ENCODE results near the gene MTG1. TPM values are rescaled to one million over a fixed set of nuclear protein-coding genes. Genes with fewer than 3 reads are reported as not detected.

MTG1 gene
- polyA plus RNA-seq, 1 experiment: 38.1 TPM

GRCh38 chr10:133379152-133379800 lies 14.7 kb upstream of the MTG1 start, which contains the start of gene PAOX:
PAOX (plus strand) TSS chr10:133379262; CDS start chr10:133379317, 55 bp downstream.
- POLR2A ChIA-PET: no interaction called here
- no peaks in the 10 kb centered on the region for H3K27me3 ChIP-seq (ENCODE audit: control insufficient read depth, insufficient read depth, low read length)
- CTCF ChIA-PET: interaction anchor here (0.7 to 1.2 kb wide), 3 partner anchors 9 to 58 kb away, joined by 3 to 5 read pairs (median 3); no protein-coding TSS in a partner anchor
- DNase-seq (ENCODE audit: low read depth): no peak
- peak within 1 kb of the TSS; percentile 88 for H3K4me3 ChIP-seq (ENCODE audit: low read depth, low read length)
- TF ChIP-seq CTCF (IDR thresholded peaks at IDR 0.05; ENCODE audit: insufficient read depth, low read depth, low read length): no peak
- peaks cover 1% of the 10 kb centered on the region; the same call in 1 of the 2 replicates for H3K36me3 ChIP-seq (ENCODE audit: control insufficient read depth, insufficient read depth, low read length)

DNA sequence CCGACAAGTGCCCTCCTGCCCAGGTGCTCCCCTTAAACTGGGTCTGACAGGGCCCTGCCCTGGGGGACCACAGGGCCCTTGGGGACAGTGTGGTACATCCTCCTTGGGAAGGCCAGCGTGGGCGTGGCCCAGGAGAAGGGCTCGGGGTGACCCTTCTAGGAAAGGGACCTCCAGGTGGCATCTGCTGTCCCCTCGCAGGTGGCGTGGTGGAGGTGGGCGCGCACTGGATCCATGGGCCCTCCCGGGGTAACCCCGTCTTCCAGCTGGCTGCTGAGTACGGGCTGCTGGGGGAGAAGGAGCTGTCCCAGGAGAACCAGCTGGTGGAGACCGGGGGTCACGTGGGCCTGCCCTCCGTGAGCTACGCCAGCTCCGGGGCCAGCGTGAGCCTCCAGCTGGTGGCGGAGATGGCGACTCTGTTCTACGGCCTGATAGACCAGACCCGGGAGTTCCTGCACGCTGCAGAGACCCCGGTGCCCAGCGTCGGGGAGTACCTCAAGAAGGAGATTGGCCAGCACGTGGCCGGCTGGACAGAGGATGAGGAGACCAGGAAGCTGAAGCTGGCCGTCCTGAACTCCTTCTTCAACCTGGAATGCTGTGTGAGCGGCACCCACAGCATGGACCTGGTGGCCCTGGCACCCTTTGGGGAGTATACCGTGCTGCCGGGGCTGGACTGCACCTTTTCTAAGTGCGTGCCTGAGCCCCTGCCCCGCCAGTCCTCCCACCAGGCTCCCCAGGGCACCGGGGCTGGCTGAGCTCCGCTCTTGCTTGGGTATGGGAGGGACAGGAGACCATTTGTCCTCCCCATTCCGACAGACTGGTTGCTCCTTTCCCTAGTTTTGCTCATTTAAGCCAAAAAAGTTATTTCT lies 13.9 kb upstream of the MTG1 start:
- peaks cover 1% of the 10 kb centered on the region; the same call in 1 of the 2 replicates for H3K36me3 ChIP-seq (ENCODE audit: control insufficient read depth, insufficient read depth, low read length)
- no peaks in the 10 kb centered on the region for H3K27me3 ChIP-seq (ENCODE audit: control insufficient read depth, insufficient read depth, low read length)
- DNase-seq (ENCODE audit: low read depth): no peak
- POLR2A ChIA-PET: no interaction called here
- CTCF ChIA-PET: interaction anchor here (0.7 kb wide), 1 partner anchor 8 kb away, joined by 3 read pairs; no protein-coding TSS in a partner anchor
- H3K4me3 ChIP-seq (ENCODE audit: low read depth, low read length): peak overlapping the region; percentile 61
- no peak for TF ChIP-seq CTCF (IDR thresholded peaks at IDR 0.05; ENCODE audit: insufficient read depth, low read depth, low read length)

GRCh38 chr10:133381036-133381435 lies 12.9 kb upstream of the MTG1 start:
- no peak for DNase-seq (ENCODE audit: low read depth)
- ChIA-PET POLR2A (no interaction called here), CTCF (no interaction called here)
- no peak for TF ChIP-seq CTCF (IDR thresholded peaks at IDR 0.05; ENCODE audit: insufficient read depth, low read depth, low read length)
- H3K36me3 ChIP-seq (ENCODE audit: control insufficient read depth, insufficient read depth, low read length): peaks cover 1% of the 10 kb centered on the region; the same call in 1 of the 2 replicates
- no peaks in the 10 kb centered on the region for H3K27me3 ChIP-seq (ENCODE audit: control insufficient read depth, insufficient read depth, low read length)
- no peak overlapping the region for H3K4me3 ChIP-seq (ENCODE audit: low read depth, low read length)

DNA sequence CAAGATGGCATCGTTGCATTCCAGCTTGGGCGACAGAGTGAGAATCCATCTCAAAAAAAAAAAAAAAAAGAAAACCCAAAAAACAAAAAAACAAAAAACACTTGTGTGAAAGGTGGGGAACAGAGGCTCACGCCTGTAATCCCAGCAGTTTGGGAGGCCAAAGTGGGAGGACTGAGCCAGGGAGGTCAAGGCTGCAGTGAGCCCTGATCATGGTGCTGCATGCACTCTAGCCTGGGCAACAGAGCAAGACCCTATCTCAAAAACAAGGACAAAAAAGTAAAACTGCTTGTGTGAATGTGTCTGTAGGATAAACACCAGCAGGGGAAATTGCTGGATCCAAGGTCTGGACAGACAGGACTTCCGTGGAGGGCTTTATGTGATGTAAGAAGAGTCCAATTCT lies 10.4 kb upstream of the MTG1 start:
- POLR2A ChIA-PET: no interaction called here

More for the DNA sequence above, 10.4 kb upstream of the MTG1 start:
- DNase-seq (ENCODE audit: low read depth): no peak
- H3K4me3 ChIP-seq (ENCODE audit: low read depth, low read length): no peak overlapping the region
- no peaks in the 10 kb centered on the region for H3K27me3 ChIP-seq (ENCODE audit: control insufficient read depth, insufficient read depth, low read length)
- TF ChIP-seq CTCF (IDR thresholded peaks at IDR 0.05; ENCODE audit: insufficient read depth, low read depth, low read length): no peak
- peaks cover 2% of the 10 kb centered on the region for H3K36me3 ChIP-seq (ENCODE audit: control insufficient read depth, insufficient read depth, low read length)
- CTCF ChIA-PET: no interaction called here

Data from BJ (cell line).